ENCODE measurements around the gene CEPT1.

The CEPT1 gene

GRCh38 chr1:111196213-111196612 is 56.2 kb downstream of the CEPT1 start:
- ATAC-seq, result no peak
- H3K4me1 Mint-ChIP-seq, result peaks cover 94% of the 10 kb centered on the region
- no peaks in the 10 kb centered on the region for H3K9me3 Mint-ChIP-seq
- peak overlapping the region; percentile 90 for H3K4me3 Mint-ChIP-seq
- DNase-seq (ENCODE audit: low spot score in 2 of 2), result no peak
- H3K36me3 Mint-ChIP-seq, result peaks cover 93% of the 10 kb centered on the region
- H3K27ac Mint-ChIP-seq, result peak overlapping the region; percentile 97

GRCh38 chr1:111197598-111198284 is 57.7 kb downstream of the CEPT1 start:
- peak in 1 of 2 donors; percentile 73 for DNase-seq (ENCODE audit: low spot score in 2 of 2)
- peaks cover 94% of the 10 kb centered on the region for H3K4me1 Mint-ChIP-seq
- peak overlapping the region; percentile 97 for H3K27ac Mint-ChIP-seq
- H3K9me3 Mint-ChIP-seq, result no peaks in the 10 kb centered on the region
- ATAC-seq, result peak; percentile 68
- peaks cover 78% of the 10 kb centered on the region for H3K36me3 Mint-ChIP-seq
- H3K4me3 Mint-ChIP-seq, result peak overlapping the region; percentile 90

- no peak for ATAC-seq
- peaks cover 76% of the 10 kb centered on the region for H3K36me3 Mint-ChIP-seq
Observed at GRCh38 chr1:111198836-111199235, 58.8 kb downstream of the CEPT1 start.

GRCh38 chr1:111199329-111199728 is 59.3 kb downstream of the CEPT1 start:
- DNase-seq (ENCODE audit: low spot score in 2 of 2) (peak in 1 of 2 donors; percentile 55), ATAC-seq (no peak)
- Mint-ChIP-seq H3K4me1 (peaks cover 84% of the 10 kb centered on the region), H3K36me3 (peaks cover 72% of the 10 kb centered on the region), H3K27ac (peak overlapping the region; percentile 97), H3K9me3 (no peaks in the 10 kb centered on the region), H3K4me3 (peak overlapping the region; percentile 90)

More at GRCh38 chr1:111198836-111199235, 58.8 kb downstream of the CEPT1 start:
- DNase-seq (ENCODE audit: low spot score in 2 of 2), result no peak
- H3K27ac Mint-ChIP-seq, result peak overlapping the region; percentile 97
- H3K9me3 Mint-ChIP-seq, result no peaks in the 10 kb centered on the region
- peak overlapping the region; percentile 90 for H3K4me3 Mint-ChIP-seq
- peaks cover 89% of the 10 kb centered on the region for H3K4me1 Mint-ChIP-seq

GRCh38 chr1:111199881-111200801 is 60.1 kb downstream of the CEPT1 start, which contains the start of gene DENND2D:
Gene DENND2D (minus strand): TSS chr1:111200646. CDS start chr1:111200459, 187 bp downstream.
- DNase-seq (ENCODE audit: low spot score in 2 of 2) (peak in 1 of 2 donors; percentile 82), ATAC-seq (peak; percentile 71)
- H3K36me3 Mint-ChIP-seq, result peaks cover 70% of the 10 kb centered on the region
- H3K9me3 Mint-ChIP-seq, result no peaks in the 10 kb centered on the region
- peak within 1 kb of the TSS; percentile 97 for H3K27ac Mint-ChIP-seq
- H3K4me3 Mint-ChIP-seq, result peak within 1 kb of the TSS; percentile 90
- peaks cover 82% of the 10 kb centered on the region for H3K4me1 Mint-ChIP-seq

- ATAC-seq (no peak), DNase-seq (ENCODE audit: low spot score in 2 of 2) (no peak)
- peaks cover 82% of the 10 kb centered on the region for H3K4me1 Mint-ChIP-seq
- H3K9me3 Mint-ChIP-seq, result no peaks in the 10 kb centered on the region
- peak overlapping the region; percentile 97 for H3K27ac Mint-ChIP-seq
- peak overlapping the region; percentile 90 for H3K4me3 Mint-ChIP-seq
- H3K36me3 Mint-ChIP-seq, result peaks cover 65% of the 10 kb centered on the region
Observed at GRCh38 chr1:111200802-111201161, 60.8 kb downstream of the CEPT1 start.

- no peak for DNase-seq (ENCODE audit: low spot score in 2 of 2)
- H3K27ac Mint-ChIP-seq, result peak overlapping the region; percentile 97
- peaks cover 58% of the 10 kb centered on the region for H3K36me3 Mint-ChIP-seq
- H3K9me3 Mint-ChIP-seq, result no peaks in the 10 kb centered on the region
- H3K4me3 Mint-ChIP-seq, result peak overlapping the region; percentile 90
- no peak for ATAC-seq
- peaks cover 76% of the 10 kb centered on the region for H3K4me1 Mint-ChIP-seq
Observed at GRCh38 chr1:111201275-111202090, 61.5 kb downstream of the CEPT1 start.

GRCh38 chr1:111202366-111202706 is 62.3 kb downstream of the CEPT1 start:
- peaks cover 68% of the 10 kb centered on the region for H3K4me1 Mint-ChIP-seq

GRCh38 chr1:111202707-111203623 is 62.9 kb downstream of the CEPT1 start:
- Mint-ChIP-seq H3K9me3 (no peaks in the 10 kb centered on the region), H3K4me1 (peaks cover 62% of the 10 kb centered on the region), H3K27ac (peak overlapping the region; percentile 97), H3K4me3 (peak overlapping the region; percentile 90), H3K36me3 (peaks cover 43% of the 10 kb centered on the region)
- ATAC-seq (no peak), DNase-seq (ENCODE audit: low spot score in 2 of 2) (peak in 1 of 2 donors; percentile 58)

More at GRCh38 chr1:111202366-111202706, 62.3 kb downstream of the CEPT1 start:
- peak overlapping the region; percentile 97 for H3K27ac Mint-ChIP-seq
- no peaks in the 10 kb centered on the region for H3K9me3 Mint-ChIP-seq
- H3K4me3 Mint-ChIP-seq, result peak overlapping the region; percentile 90
- ATAC-seq (no peak), DNase-seq (ENCODE audit: low spot score in 2 of 2) (no peak)
- H3K36me3 Mint-ChIP-seq, result peaks cover 50% of the 10 kb centered on the region

- Mint-ChIP-seq H3K27ac (peak overlapping the region; percentile 97), H3K4me1 (peaks cover 60% of the 10 kb centered on the region), H3K36me3 (peaks cover 36% of the 10 kb centered on the region), H3K9me3 (no peaks in the 10 kb centered on the region), H3K4me3 (peak overlapping the region; percentile 90)
- ATAC-seq (peak; percentile 57), DNase-seq (ENCODE audit: low spot score in 2 of 2) (peak; percentile 69 to 94)
Observed at GRCh38 chr1:111203681-111204200, 63.7 kb downstream of the CEPT1 start.

- Mint-ChIP-seq H3K27ac (peak overlapping the region; percentile 97), H3K4me3 (peak overlapping the region; percentile 90), H3K4me1 (peaks cover 56% of the 10 kb centered on the region), H3K9me3 (no peaks in the 10 kb centered on the region), H3K36me3 (peaks cover 29% of the 10 kb centered on the region)
- ATAC-seq, result peak; percentile 81
- DNase-seq (ENCODE audit: low spot score in 2 of 2), result peak; percentile 55 to 86
Observed at GRCh38 chr1:111204201-111204982, 64.4 kb downstream of the CEPT1 start.

GRCh38 chr1:111204983-111205713 is 65.1 kb downstream of the CEPT1 start:
- DNase-seq (ENCODE audit: low spot score in 2 of 2) (no peak), ATAC-seq (no peak)
- Mint-ChIP-seq H3K9me3 (no peaks in the 10 kb centered on the region), H3K27ac (peak overlapping the region; percentile 97), H3K36me3 (peaks cover 22% of the 10 kb centered on the region), H3K4me1 (peaks cover 52% of the 10 kb centered on the region), H3K4me3 (peak overlapping the region; percentile 90)

- ATAC-seq (no peak), DNase-seq (ENCODE audit: low spot score in 2 of 2) (no peak)
- Mint-ChIP-seq H3K4me3 (no peak overlapping the region), H3K9me3 (no peaks in the 10 kb centered on the region), H3K36me3 (peaks cover 18% of the 10 kb centered on the region), H3K27ac (peak overlapping the region; percentile 97), H3K4me1 (peaks cover 47% of the 10 kb centered on the region)
Observed at GRCh38 chr1:111205714-111206050, 65.7 kb downstream of the CEPT1 start.

All from stimulated activated effector memory CD8-positive, alpha-beta T cell treated with anti-CD3 and anti-CD28 coated beads, Interleukin-12 subunit alpha, Interleukin-12 subunit beta, amount 100 ng/mL, for 72 hours (primary cell).